Measurements from ENCODE around the gene OR8D1.

The OR8D1 gene

DNA sequence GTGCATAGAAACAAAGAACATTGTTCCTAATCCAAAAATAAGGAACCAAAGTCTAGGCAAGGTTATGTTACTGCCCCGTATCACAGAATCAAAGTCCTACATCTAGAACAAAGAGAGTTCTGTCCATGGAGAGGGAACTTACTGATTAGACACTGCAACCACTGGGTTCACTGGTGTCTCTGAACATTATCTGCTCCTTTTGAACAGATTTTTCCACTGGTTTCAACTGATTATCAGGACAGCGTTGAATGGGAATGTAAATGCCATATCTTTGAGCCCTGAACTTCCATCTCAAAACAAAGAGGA lies 26.3 kb upstream of the OR8D1 start:
- no peak overlapping the region for H3K18ac ChIP-seq (ENCODE audit: low read length)
- H3K23ac ChIP-seq (ENCODE audit: low read length) = no peak overlapping the region
- H2BK12ac ChIP-seq (ENCODE audit: low read length) = no peak overlapping the region
- WGBS (ENCODE audit: extremely low coverage, insufficient coverage, insufficient read length) = no CpG with 5 or more reads among the region's 2 CpGs
- no peak overlapping the region for H2BK5ac ChIP-seq (ENCODE audit: low read depth, low read length, poor library complexity)
- H3K4ac ChIP-seq (ENCODE audit: low read depth, low read length) = no peak overlapping the region
- no peaks in the 10 kb centered on the region for H3K79me1 ChIP-seq (ENCODE audit: low read length)
- H3K9me3 ChIP-seq (ENCODE audit: insufficient read depth, low read depth, low read length) = no peaks in the 10 kb centered on the region
- no peak overlapping the region for H3K27ac ChIP-seq (ENCODE audit: low read depth, low read length)
- no peak overlapping the region for H2AK5ac ChIP-seq (ENCODE audit: low read length)
- no peak overlapping the region for H3K9ac ChIP-seq (ENCODE audit: low read length)
- H3K36me3 ChIP-seq (ENCODE audit: control insufficient read depth in 1 of 2, insufficient read depth in 2 of 2, low read length in 2 of 2) = no peaks in the 10 kb centered on the region
- DNase-seq = no peak
- H4K8ac ChIP-seq (ENCODE audit: low read depth, low read length) = no peak overlapping the region
- H3K79me2 ChIP-seq (ENCODE audit: control insufficient read depth, insufficient read depth, low read length, poor library complexity) = no peaks in the 10 kb centered on the region
- no peak overlapping the region for H3K4me2 ChIP-seq (ENCODE audit: low read length)
- H3K4me3 ChIP-seq (ENCODE audit: low read depth, low read length) = no peak overlapping the region
- no peak overlapping the region for H2BK120ac ChIP-seq (ENCODE audit: insufficient read depth, low read length, poor library complexity)
- H3K14ac ChIP-seq (ENCODE audit: low read length) = no peak overlapping the region
- H2AFZ ChIP-seq (ENCODE audit: insufficient read depth, low read length, poor library complexity) = no peak overlapping the region
- H3K27me3 ChIP-seq (ENCODE audit: insufficient read depth, low read length) = no peaks in the 10 kb centered on the region
- no peak overlapping the region for H4K91ac ChIP-seq (ENCODE audit: low read depth, low read length)
- H3K4me1 ChIP-seq (ENCODE audit: control insufficient read depth in 1 of 2, insufficient read depth in 2 of 2, low read length in 2 of 2) = no peaks in the 10 kb centered on the region
- no peak overlapping the region for H4K12ac ChIP-seq (ENCODE audit: low read depth, low read length)

DNA sequence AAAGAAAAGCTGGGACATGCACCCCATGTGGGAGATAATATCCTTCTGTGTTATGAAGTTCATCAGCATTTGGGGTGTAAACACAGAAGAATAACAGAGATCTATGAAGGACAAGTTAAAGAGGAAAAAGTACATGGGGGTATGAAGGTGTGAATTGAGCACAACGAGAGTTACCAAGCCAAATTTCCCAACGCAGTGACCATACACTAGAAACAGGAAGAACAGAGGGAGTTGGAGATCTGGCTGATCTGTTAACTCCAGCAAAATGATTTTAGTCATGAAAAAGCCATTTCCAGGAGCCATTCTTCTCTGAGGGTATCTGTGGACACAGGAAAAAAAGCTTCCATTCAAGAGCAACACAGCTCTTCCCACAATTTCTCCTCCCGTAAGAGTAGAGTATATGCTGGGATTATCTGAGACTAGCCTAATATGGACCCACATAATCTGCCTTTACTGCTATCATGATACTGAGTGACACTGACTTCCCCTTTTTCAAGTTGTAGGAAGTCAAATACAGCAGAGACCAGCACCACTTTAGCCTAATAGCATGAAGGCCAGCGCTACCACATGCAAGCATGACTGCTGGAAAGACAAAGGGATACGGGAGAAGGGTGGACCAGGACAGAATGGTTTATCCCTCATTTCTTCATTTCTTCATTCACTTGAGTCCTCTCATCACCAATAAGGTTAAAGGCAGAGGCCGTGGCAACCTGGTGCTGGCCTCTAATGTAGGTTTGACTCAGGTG lies 25.8 kb upstream of the OR8D1 start:
- Histone ChIP-seq H3K4me2 (ENCODE audit: low read length) (no peak overlapping the region), H3K23ac (ENCODE audit: low read length) (no peak overlapping the region), H2AK5ac (ENCODE audit: low read length) (no peak overlapping the region), H3K27ac (ENCODE audit: low read depth, low read length) (no peak overlapping the region), H2BK12ac (ENCODE audit: low read length) (no peak overlapping the region), H3K4me3 (ENCODE audit: low read depth, low read length) (no peak overlapping the region), H3K36me3 (ENCODE audit: control insufficient read depth in 1 of 2, insufficient read depth in 2 of 2, low read length in 2 of 2) (no peaks in the 10 kb centered on the region), H2BK120ac (ENCODE audit: insufficient read depth, low read length, poor library complexity) (no peak overlapping the region), H3K9ac (ENCODE audit: low read length) (no peak overlapping the region), H2AFZ (ENCODE audit: insufficient read depth, low read length, poor library complexity) (no peak overlapping the region), H3K79me1 (ENCODE audit: low read length) (no peaks in the 10 kb centered on the region), H3K4ac (ENCODE audit: low read depth, low read length) (no peak overlapping the region), H3K18ac (ENCODE audit: low read length) (no peak overlapping the region), H4K8ac (ENCODE audit: low read depth, low read length) (no peak overlapping the region), H3K27me3 (ENCODE audit: insufficient read depth, low read length) (no peaks in the 10 kb centered on the region), H3K79me2 (ENCODE audit: control insufficient read depth, insufficient read depth, low read length, poor library complexity) (no peaks in the 10 kb centered on the region), H3K9me3 (ENCODE audit: insufficient read depth, low read depth, low read length) (no peaks in the 10 kb centered on the region), H3K4me1 (ENCODE audit: control insufficient read depth in 1 of 2, insufficient read depth in 2 of 2, low read length in 2 of 2) (no peaks in the 10 kb centered on the region), H2BK5ac (ENCODE audit: low read depth, low read length, poor library complexity) (no peak overlapping the region), H4K91ac (ENCODE audit: low read depth, low read length) (no peak overlapping the region), H3K14ac (ENCODE audit: low read length) (no peak overlapping the region), H4K12ac (ENCODE audit: low read depth, low read length) (no peak overlapping the region)
- WGBS (ENCODE audit: extremely low coverage, insufficient coverage, insufficient read length) = no CpG with 5 or more reads among the region's 6 CpGs
- DNase-seq = no peak

DNA sequence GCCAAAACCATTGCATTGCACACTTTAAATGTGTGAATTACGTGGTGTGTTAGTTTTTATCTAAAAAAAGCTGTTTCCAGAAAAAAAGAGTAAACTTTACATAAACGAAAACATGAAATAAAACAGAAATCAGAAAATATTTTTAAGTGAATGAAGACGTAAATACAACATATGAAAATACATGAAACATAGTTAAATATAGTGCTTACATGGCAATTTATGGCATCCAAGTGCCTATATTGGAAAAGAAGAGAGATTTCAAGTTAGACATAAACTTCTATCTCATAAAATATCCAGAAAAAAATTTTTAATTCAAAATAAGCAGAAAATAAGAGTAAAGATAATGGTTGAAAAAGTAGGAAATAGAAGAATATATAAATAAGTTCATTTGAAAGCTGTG lies 18.1 kb upstream of the OR8D1 start:
- H3K9me3 ChIP-seq (ENCODE audit: insufficient read depth, low read depth, low read length) = no peaks in the 10 kb centered on the region
- no peaks in the 10 kb centered on the region for H3K79me1 ChIP-seq (ENCODE audit: low read length)
- H4K91ac ChIP-seq (ENCODE audit: low read depth, low read length) = no peak overlapping the region
- no peak overlapping the region for H4K8ac ChIP-seq (ENCODE audit: low read depth, low read length)
- no peak overlapping the region for H2AFZ ChIP-seq (ENCODE audit: insufficient read depth, low read length, poor library complexity)
- DNase-seq = no peak
- H3K27me3 ChIP-seq (ENCODE audit: insufficient read depth, low read length) = no peaks in the 10 kb centered on the region
- H2BK12ac ChIP-seq (ENCODE audit: low read length) = no peak overlapping the region
- no peak overlapping the region for H3K23ac ChIP-seq (ENCODE audit: low read length)
- no peaks in the 10 kb centered on the region for H3K4me1 ChIP-seq (ENCODE audit: control insufficient read depth in 1 of 2, insufficient read depth in 2 of 2, low read length in 2 of 2)
- no peak overlapping the region for H2AK5ac ChIP-seq (ENCODE audit: low read length)
- no peak overlapping the region for H4K12ac ChIP-seq (ENCODE audit: low read depth, low read length)
- no peak overlapping the region for H3K4ac ChIP-seq (ENCODE audit: low read depth, low read length)
- H3K4me2 ChIP-seq (ENCODE audit: low read length) = no peak overlapping the region
- no peak overlapping the region for H3K27ac ChIP-seq (ENCODE audit: low read depth, low read length)
- no peak overlapping the region for H2BK5ac ChIP-seq (ENCODE audit: low read depth, low read length, poor library complexity)
- H3K14ac ChIP-seq (ENCODE audit: low read length) = no peak overlapping the region
- WGBS (ENCODE audit: extremely low coverage, insufficient coverage, insufficient read length) = no CpG with 5 or more reads among the region's 3 CpGs
- H3K4me3 ChIP-seq (ENCODE audit: low read depth, low read length) = no peak overlapping the region
- H3K79me2 ChIP-seq (ENCODE audit: control insufficient read depth, insufficient read depth, low read length, poor library complexity) = no peaks in the 10 kb centered on the region
- H2BK120ac ChIP-seq (ENCODE audit: insufficient read depth, low read length, poor library complexity) = no peak overlapping the region
- no peak overlapping the region for H3K18ac ChIP-seq (ENCODE audit: low read length)
- no peaks in the 10 kb centered on the region for H3K36me3 ChIP-seq (ENCODE audit: control insufficient read depth in 1 of 2, insufficient read depth in 2 of 2, low read length in 2 of 2)
- no peak overlapping the region for H3K9ac ChIP-seq (ENCODE audit: low read length)

DNA sequence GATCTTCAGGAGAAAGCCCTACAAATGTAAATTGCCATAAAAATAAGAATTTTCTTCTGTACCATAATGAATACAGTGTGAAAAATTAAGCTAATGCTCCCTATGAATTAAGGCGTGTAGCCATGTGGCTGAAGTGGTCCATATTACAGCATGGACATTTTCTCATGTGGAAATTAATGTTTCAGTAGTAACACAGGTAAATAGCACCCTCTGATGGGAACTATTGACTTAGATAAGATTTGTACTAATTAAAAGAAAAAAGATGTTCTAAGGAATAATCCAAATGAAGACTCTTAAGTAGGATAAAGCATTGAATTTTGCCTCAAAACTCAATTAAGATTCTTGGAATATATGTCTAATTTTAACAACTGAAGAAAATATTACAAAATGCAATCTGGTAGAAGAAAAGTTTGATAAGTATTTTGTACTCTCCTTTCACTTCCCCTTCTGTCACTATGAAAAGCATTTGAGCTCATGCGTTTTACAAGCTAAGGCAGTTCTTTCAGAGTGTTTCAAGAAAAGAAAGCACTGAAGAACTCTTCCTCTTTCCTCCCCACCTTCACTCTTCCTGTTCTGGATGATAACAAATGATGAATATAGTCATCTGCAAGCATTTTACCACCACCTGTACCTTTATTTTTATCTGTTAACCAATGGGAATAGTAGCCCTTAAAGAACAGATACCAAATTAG lies 16.2 kb upstream of the OR8D1 start:
- Histone ChIP-seq H2BK12ac (ENCODE audit: low read length) (no peak overlapping the region), H3K23ac (ENCODE audit: low read length) (no peak overlapping the region), H3K14ac (ENCODE audit: low read length) (no peak overlapping the region), H2AK5ac (ENCODE audit: low read length) (no peak overlapping the region), H2BK120ac (ENCODE audit: insufficient read depth, low read length, poor library complexity) (no peak overlapping the region), H3K9me3 (ENCODE audit: insufficient read depth, low read depth, low read length) (no peaks in the 10 kb centered on the region), H3K27ac (ENCODE audit: low read depth, low read length) (no peak overlapping the region), H3K4ac (ENCODE audit: low read depth, low read length) (no peak overlapping the region), H3K36me3 (ENCODE audit: control insufficient read depth in 1 of 2, insufficient read depth in 2 of 2, low read length in 2 of 2) (no peaks in the 10 kb centered on the region), H3K4me2 (ENCODE audit: low read length) (no peak overlapping the region), H3K4me1 (ENCODE audit: control insufficient read depth in 1 of 2, insufficient read depth in 2 of 2, low read length in 2 of 2) (no peaks in the 10 kb centered on the region), H2BK5ac (ENCODE audit: low read depth, low read length, poor library complexity) (no peak overlapping the region), H4K12ac (ENCODE audit: low read depth, low read length) (no peak overlapping the region), H3K79me2 (ENCODE audit: control insufficient read depth, insufficient read depth, low read length, poor library complexity) (no peaks in the 10 kb centered on the region), H3K9ac (ENCODE audit: low read length) (no peak overlapping the region), H3K4me3 (ENCODE audit: low read depth, low read length) (no peak overlapping the region), H2AFZ (ENCODE audit: insufficient read depth, low read length, poor library complexity) (no peak overlapping the region), H3K18ac (ENCODE audit: low read length) (no peak overlapping the region), H3K27me3 (ENCODE audit: insufficient read depth, low read length) (no peaks in the 10 kb centered on the region), H4K91ac (ENCODE audit: low read depth, low read length) (no peak overlapping the region), H3K79me1 (ENCODE audit: low read length) (no peaks in the 10 kb centered on the region), H4K8ac (ENCODE audit: low read depth, low read length) (no peak overlapping the region)
- WGBS (ENCODE audit: extremely low coverage, insufficient coverage, insufficient read length) = no CpG with 5 or more reads among the region's 2 CpGs
- peak in 1 of 2 donors; percentile 6 for DNase-seq
